Measurements from ENCODE around the gene SLC16A3. TPM values are rescaled to one million over a fixed set of nuclear protein-coding genes. Genes with fewer than 3 reads are reported as not detected.

SLC16A3 gene
- total RNA-seq, 1 donor from 2014 or later = 21.0 TPM

DNA sequence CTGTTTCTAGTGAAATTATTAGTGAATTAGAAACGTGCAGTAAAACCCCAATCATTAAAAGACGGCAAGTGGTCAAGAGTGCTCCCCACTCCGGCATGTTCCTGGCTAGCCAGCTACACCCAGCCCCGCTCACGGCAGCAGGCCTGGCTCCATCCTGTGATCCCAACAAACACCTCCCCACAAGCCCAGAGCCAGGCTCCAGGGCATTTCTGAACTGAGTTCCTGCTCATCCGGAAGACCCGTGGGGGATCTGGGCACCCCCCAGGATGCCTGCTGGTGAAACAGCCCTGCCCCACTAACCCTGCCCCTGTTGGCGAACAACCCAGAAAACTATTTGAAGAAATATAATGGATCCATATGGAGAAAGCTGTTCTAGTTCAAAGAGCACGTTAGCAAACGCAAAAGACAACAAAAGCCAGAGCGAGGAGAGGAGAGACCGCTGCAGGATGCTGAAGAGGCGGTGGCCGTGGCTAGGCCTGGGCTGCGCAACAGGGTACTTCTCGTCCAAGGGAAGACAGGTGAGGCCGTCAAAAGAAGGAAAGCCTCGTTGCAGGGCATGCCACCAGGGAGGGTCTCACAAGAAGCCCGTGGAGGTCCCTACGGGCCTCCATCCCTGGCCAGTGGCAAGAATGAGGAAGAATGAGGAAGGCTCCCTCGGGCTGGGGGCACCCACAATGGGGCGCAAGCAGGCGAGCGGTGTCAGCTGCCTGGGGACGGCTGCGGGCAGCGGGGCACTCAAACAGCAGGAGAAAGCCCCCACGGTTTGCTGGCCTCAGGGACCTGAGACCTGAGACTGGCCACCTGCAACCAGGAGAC, 19.2 kb downstream of the SLC16A3 start:
- Mint-ChIP-seq H3K9me3 (peaks cover 4% of the 10 kb centered on the region), H3K4me1 (peaks cover 7% of the 10 kb centered on the region), H3K27me3 (ENCODE audit: insufficient read depth, low read depth) (peaks cover 3% of the 10 kb centered on the region), H3K36me3 (peaks cover 40% of the 10 kb centered on the region), H3K4me3 (no peak overlapping the region), H3K27ac (no peak overlapping the region)
- Histone ChIP-seq H3F3A (ENCODE audit: low read depth) (peaks cover 9% of the 10 kb centered on the region), H3K27me3 (no peaks in the 10 kb centered on the region), H3K4me3 (no peak overlapping the region), H3K79me2 (ENCODE audit: low read depth) (peaks cover 65% of the 10 kb centered on the region), H3K4me1 (no peaks in the 10 kb centered on the region), H3K9me3 (ENCODE audit: low read depth) (no peaks in the 10 kb centered on the region), H4K20me1 (ENCODE audit: low read depth) (peaks cover 98% of the 10 kb centered on the region), H2AFZ (replicated peaks) (no peak overlapping the region), H3K36me3 (peaks cover 10% of the 10 kb centered on the region), H3K27ac (no peak overlapping the region), H3K9ac (no peak overlapping the region), H3K4me2 (no peak overlapping the region)
- no peak for DNase-seq (ENCODE audit: low spot score)
- no peak for TF ChIP-seq EZH2phosphoT487 (IDR thresholded peaks at IDR 0.05)

GRCh38 chr17:82248815-82249674, 20.2 kb downstream of the SLC16A3 start:
- Histone ChIP-seq H3K79me2 (ENCODE audit: low read depth) (peaks cover 62% of the 10 kb centered on the region), H3K4me3 (no peak overlapping the region), H3K9me3 (ENCODE audit: low read depth) (no peaks in the 10 kb centered on the region), H3K27me3 (no peaks in the 10 kb centered on the region), H2AFZ (replicated peaks) (no peak overlapping the region), H3K4me2 (no peak overlapping the region), H3K9ac (no peak overlapping the region), H4K20me1 (ENCODE audit: low read depth) (peaks cover 93% of the 10 kb centered on the region), H3F3A (ENCODE audit: low read depth) (peaks cover 9% of the 10 kb centered on the region), H3K27ac (no peak overlapping the region), H3K36me3 (peaks cover 13% of the 10 kb centered on the region), H3K4me1 (no peaks in the 10 kb centered on the region)
- H3K4me1 Mint-ChIP-seq = peaks cover 7% of the 10 kb centered on the region
- DNase-seq (ENCODE audit: low spot score) = no peak
- H3K4me3 Mint-ChIP-seq = no peak overlapping the region
- TF ChIP-seq EZH2 (IDR thresholded peaks at IDR 0.05) = no peak
- TF ChIP-seq CTCF (IDR thresholded peaks at IDR 0.05) = no peak
- peaks cover 3% of the 10 kb centered on the region for H3K27me3 Mint-ChIP-seq (ENCODE audit: insufficient read depth, low read depth)
- peaks cover 39% of the 10 kb centered on the region for H3K36me3 Mint-ChIP-seq
- H3K27ac Mint-ChIP-seq = no peak overlapping the region
- H3K9me3 Mint-ChIP-seq = peaks cover 4% of the 10 kb centered on the region

- TF ChIP-seq CTCF (IDR thresholded peaks at IDR 0.05) (no peak), EZH2phosphoT487 (IDR thresholded peaks at IDR 0.05) (no peak), EZH2 (IDR thresholded peaks at IDR 0.05) (no peak)
- Mint-ChIP-seq H3K9me3 (peaks cover 4% of the 10 kb centered on the region), H3K36me3 (peaks cover 32% of the 10 kb centered on the region), H3K27ac (no peak overlapping the region), H3K4me3 (no peak overlapping the region), H3K4me1 (peaks cover 4% of the 10 kb centered on the region), H3K27me3 (ENCODE audit: insufficient read depth, low read depth) (peaks cover 2% of the 10 kb centered on the region)
- H3K36me3 ChIP-seq = peaks cover 13% of the 10 kb centered on the region
- H3K79me2 ChIP-seq (ENCODE audit: low read depth) = peaks cover 53% of the 10 kb centered on the region
- peaks cover 5% of the 10 kb centered on the region for H3F3A ChIP-seq (ENCODE audit: low read depth)
- H3K4me1 ChIP-seq = no peaks in the 10 kb centered on the region
- H3K27me3 ChIP-seq = no peaks in the 10 kb centered on the region
- H3K4me3 ChIP-seq = no peak overlapping the region
- no peak overlapping the region for H3K4me2 ChIP-seq
- no peak overlapping the region for H2AFZ ChIP-seq (replicated peaks)
- no peaks in the 10 kb centered on the region for H3K9me3 ChIP-seq (ENCODE audit: low read depth)
- no peak for DNase-seq (ENCODE audit: low spot score)
- H4K20me1 ChIP-seq (ENCODE audit: low read depth) = peaks cover 83% of the 10 kb centered on the region
- no peak overlapping the region for H3K27ac ChIP-seq
- no peak overlapping the region for H3K9ac ChIP-seq
Measured at GRCh38 chr17:82249896-82250581, 21.2 kb downstream of the SLC16A3 start.

All from neural progenitor cell (in vitro differentiated cells).